Daoy (cell line): ENCODE results near the gene LIN28A. TPM values are rescaled to one million over a fixed set of nuclear protein-coding genes. Genes with fewer than 3 reads are reported as not detected.

Experiments
- DNase-seq: peaks from one replicate; pipeline ENCODE4 v3.0.0-alpha.2; 2015; ENCODE audit warnings: low read depth
- total RNA-seq: library from RNA; depleted of rRNA; stranded (reverse); fragments of >200 nt; shearing (Covaris generic); gene quantifications from 2 replicates; pipeline ENCODE4 v1.2.3, GENCODE V29; 2014

LIN28A gene
- total RNA-seq, 1 experiment from 2014 or later = not detected

GRCh38 chr1:26387447-26387846 lies 23.2 kb upstream of the LIN28A start:
- DNase-seq = peak; percentile 93

GRCh38 chr1:26388791-26389445 lies 21.7 kb upstream of the LIN28A start:
- no peak for DNase-seq

GRCh38 chr1:26389604-26390247 lies 20.9 kb upstream of the LIN28A start:
- no peak for DNase-seq

GRCh38 chr1:26391450-26391849 lies 19.2 kb upstream of the LIN28A start:
- DNase-seq = peak; percentile 73

- no peak for DNase-seq
These were observed 14.9 kb upstream of the LIN28A start for GRCh38 chr1:26395754-26396153.

GRCh38 chr1:26399034-26399433 lies 11.6 kb upstream of the LIN28A start:
- no peak for DNase-seq

GRCh38 chr1:26401891-26402290 lies 8.7 kb upstream of the LIN28A start:
- no peak for DNase-seq

GRCh38 chr1:26403656-26404055 lies 7.0 kb upstream of the LIN28A start:
- no peak for DNase-seq

- DNase-seq = no peak
These were observed 6.0 kb upstream of the LIN28A start for GRCh38 chr1:26404641-26405040.

GRCh38 chr1:26405281-26405915 lies 5.2 kb upstream of the LIN28A start:
- DNase-seq = peak; percentile 63

- peak; percentile 84 for DNase-seq
These were observed 2.0 kb upstream of the LIN28A start for GRCh38 chr1:26408604-26409003.

- no peak for DNase-seq
These were observed 1.3 kb upstream of the LIN28A start for GRCh38 chr1:26409191-26409807.

GRCh38 chr1:26411624-26412074 lies 1.0 kb downstream of the LIN28A start:
- no peak for DNase-seq

- DNase-seq = no peak
These were observed 1.7 kb downstream of the LIN28A start for GRCh38 chr1:26412180-26412840.

- no peak for DNase-seq
These were observed 2.4 kb downstream of the LIN28A start for GRCh38 chr1:26413031-26413430.

- peak; percentile 80 for DNase-seq
These were observed 6.6 kb downstream of the LIN28A start for GRCh38 chr1:26417111-26417759.

GRCh38 chr1:26418865-26419349 lies 8.3 kb downstream of the LIN28A start:
- peak; percentile 11 for DNase-seq

GRCh38 chr1:26419494-26419893 lies 8.9 kb downstream of the LIN28A start:
- no peak for DNase-seq

GRCh38 chr1:26429721-26430120 lies 19.1 kb downstream of the LIN28A start:
- no peak for DNase-seq

GRCh38 chr1:26431979-26432695 lies 21.5 kb downstream of the LIN28A start, which contains the start of gene DHDDS:
TSS of gene DHDDS (plus strand) at chr1:26432321. CDS start at chr1:26432946, 625 bp downstream.
- DNase-seq = peak; percentile 99

GRCh38 chr1:26432793-26433192 lies 22.2 kb downstream of the LIN28A start:
- no peak for DNase-seq
